ENCODE results near the gene FBXL13. TPM values are rescaled to one million over a fixed set of nuclear protein-coding genes. Genes with fewer than 3 reads are reported as not detected.
"Not testable (repeated sequence)": the region's sequence is repeated elsewhere in the genome, so short reads cannot be mapped to it uniquely, and the experiment has no call there.

Gene FBXL13
- total RNA-seq, 1 donor = 2.2 TPM

DNA sequence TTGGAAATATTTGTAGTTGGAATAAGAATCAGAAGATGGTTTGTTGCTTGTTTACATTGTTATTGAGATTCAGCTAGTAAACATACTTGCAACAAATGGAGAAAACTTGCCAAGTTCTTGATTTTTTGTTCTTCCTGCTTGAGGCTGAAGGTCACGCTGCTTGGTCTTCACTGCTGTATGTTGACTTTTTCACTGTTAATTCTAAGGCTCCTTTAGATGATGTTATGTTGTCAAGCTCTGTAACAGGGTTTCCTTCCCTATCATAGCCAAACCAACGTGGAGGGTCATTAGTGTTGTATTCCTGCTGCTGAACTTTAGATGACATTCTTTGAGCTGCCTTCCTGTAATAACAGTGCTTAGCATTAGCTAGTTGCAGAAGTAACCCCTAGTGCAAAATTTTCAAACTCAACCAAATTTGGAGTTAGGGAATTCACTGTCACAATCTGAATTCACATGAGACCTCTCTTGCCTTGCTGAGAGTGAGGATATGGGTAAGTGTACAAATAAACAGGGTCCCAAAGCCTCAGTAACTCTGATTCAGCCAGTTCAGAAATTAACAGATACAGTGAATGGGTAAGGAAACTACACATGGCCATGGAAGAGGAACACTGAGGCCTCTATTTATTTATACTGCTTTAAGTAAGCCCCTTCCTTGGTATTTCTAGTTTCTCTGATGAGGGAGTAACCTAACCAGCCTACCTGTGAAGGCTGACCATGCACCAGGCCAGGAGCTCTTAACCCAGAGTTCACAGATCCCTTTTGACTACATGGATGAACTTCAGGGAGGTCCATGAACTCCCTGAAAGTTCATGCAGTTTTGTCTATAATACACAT is 261.2 kb downstream of the FBXL13 start:
- Histone ChIP-seq H3K4me1 (ENCODE audit: insufficient read depth, low read length) (peaks cover 6% of the 10 kb centered on the region), H3K27me3 (ENCODE audit: insufficient read depth, low read length) (no peaks in the 10 kb centered on the region), H3K36me3 (ENCODE audit: insufficient read depth, low read length) (no peaks in the 10 kb centered on the region), H3K79me2 (ENCODE audit: insufficient read depth, low read length) (no peaks in the 10 kb centered on the region), H4K20me1 (ENCODE audit: insufficient read depth, low read length) (no peaks in the 10 kb centered on the region), H3K4me3 (ENCODE audit: insufficient read depth, low read length) (no peak overlapping the region), H3K4me2 (ENCODE audit: insufficient read depth, low read length) (peak overlapping the region; percentile 13), H2AFZ (ENCODE audit: low read length) (no peak overlapping the region), H3K27ac (ENCODE audit: low read depth, low read length) (no peak overlapping the region), H3K9me3 (ENCODE audit: low read depth, low read length) (no peaks in the 10 kb centered on the region)
- TF ChIP-seq, protein P1, sequence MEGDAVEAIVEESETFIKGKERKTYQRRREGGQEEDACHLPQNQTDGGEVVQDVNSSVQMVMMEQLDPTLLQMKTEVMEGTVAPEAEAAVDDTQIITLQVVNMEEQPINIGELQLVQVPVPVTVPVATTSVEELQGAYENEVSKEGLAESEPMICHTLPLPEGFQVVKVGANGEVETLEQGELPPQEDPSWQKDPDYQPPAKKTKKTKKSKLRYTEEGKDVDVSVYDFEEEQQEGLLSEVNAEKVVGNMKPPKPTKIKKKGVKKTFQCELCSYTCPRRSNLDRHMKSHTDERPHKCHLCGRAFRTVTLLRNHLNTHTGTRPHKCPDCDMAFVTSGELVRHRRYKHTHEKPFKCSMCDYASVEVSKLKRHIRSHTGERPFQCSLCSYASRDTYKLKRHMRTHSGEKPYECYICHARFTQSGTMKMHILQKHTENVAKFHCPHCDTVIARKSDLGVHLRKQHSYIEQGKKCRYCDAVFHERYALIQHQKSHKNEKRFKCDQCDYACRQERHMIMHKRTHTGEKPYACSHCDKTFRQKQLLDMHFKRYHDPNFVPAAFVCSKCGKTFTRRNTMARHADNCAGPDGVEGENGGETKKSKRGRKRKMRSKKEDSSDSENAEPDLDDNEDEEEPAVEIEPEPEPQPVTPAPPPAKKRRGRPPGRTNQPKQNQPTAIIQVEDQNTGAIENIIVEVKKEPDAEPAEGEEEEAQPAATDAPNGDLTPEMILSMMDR (IDR thresholded peaks at IDR 0.05; ENCODE audit: extremely low read depth, low read depth, low read length) = no peak
- no peak for DNase-seq (ENCODE audit: insufficient read length, low spot score, missing footprints)

DNA sequence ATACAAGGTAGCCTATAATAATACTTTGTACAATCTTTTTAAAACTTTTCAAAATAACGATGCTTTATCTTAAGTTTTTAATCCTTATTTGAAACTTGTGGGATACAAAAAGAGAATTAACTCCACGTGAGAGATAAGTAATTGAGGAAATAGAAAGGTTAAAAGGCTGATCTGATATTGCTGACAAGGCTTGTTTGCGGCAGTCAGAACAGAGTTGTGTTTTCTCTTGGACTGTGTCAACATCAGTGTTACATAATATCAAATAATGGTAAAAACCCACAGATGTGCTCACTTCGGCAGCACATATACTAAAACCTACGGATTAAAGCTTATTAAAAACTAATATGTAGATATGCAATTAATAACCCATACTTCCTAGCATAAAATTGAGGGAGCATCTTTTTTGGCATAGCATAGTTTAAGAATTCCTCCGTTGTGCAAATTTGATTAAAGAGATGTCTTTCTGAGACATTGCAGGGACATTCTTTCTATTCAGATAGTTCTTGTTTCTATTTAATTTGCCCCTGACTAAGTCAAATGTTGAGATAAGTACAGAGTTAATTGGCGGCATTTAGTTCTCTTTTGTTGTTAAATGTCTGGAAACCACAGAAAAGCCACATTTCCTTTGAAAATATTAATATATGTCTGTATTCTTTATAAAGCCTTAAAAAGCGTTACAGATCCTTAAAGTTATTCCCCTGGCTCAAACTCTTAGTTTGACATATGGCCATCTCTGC is 262.5 kb downstream of the FBXL13 start:
- TF ChIP-seq, protein P1 (IDR thresholded peaks at IDR 0.05; ENCODE audit: extremely low read depth, low read depth, low read length) = no peak
- no peak overlapping the region for H3K27ac ChIP-seq (ENCODE audit: low read depth, low read length)
- no peak for DNase-seq (ENCODE audit: insufficient read length, low spot score, missing footprints)
- no peak overlapping the region for H2AFZ ChIP-seq (ENCODE audit: low read length)
- peaks cover 6% of the 10 kb centered on the region for H3K4me1 ChIP-seq (ENCODE audit: insufficient read depth, low read length)
- H3K4me3 ChIP-seq (ENCODE audit: insufficient read depth, low read length) = no peak overlapping the region
- no peaks in the 10 kb centered on the region for H3K79me2 ChIP-seq (ENCODE audit: insufficient read depth, low read length)
- H3K27me3 ChIP-seq (ENCODE audit: insufficient read depth, low read length) = no peaks in the 10 kb centered on the region
- no peaks in the 10 kb centered on the region for H3K9me3 ChIP-seq (ENCODE audit: low read depth, low read length)
- no peaks in the 10 kb centered on the region for H4K20me1 ChIP-seq (ENCODE audit: insufficient read depth, low read length)
- H3K36me3 ChIP-seq (ENCODE audit: insufficient read depth, low read length) = no peaks in the 10 kb centered on the region
- no peak overlapping the region for H3K4me2 ChIP-seq (ENCODE audit: insufficient read depth, low read length)

DNA sequence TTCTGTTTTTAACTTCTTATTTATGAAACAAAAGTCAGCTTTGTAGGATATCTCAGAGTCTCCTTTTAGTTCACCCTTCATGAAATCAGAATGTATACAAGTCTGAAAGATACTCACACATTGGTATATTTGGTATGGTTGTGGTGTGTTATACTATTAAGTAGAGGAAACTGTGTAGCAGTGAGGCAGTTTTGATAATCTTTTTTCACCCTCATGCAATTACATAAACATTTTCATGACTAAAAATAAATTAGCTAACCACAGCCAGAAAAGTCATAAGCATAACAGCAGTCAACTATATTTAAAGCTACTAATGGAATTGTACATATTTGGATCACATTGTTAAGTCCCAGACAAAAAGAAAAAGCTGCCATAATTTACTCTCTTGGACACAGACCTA is 263.7 kb downstream of the FBXL13 start:
- Histone ChIP-seq H2AFZ (ENCODE audit: low read length) (no peak overlapping the region), H3K4me2 (ENCODE audit: insufficient read depth, low read length) (no peak overlapping the region), H3K27ac (ENCODE audit: low read depth, low read length) (no peak overlapping the region), H3K36me3 (ENCODE audit: insufficient read depth, low read length) (no peaks in the 10 kb centered on the region), H3K4me3 (ENCODE audit: insufficient read depth, low read length) (no peak overlapping the region), H4K20me1 (ENCODE audit: insufficient read depth, low read length) (no peaks in the 10 kb centered on the region), H3K27me3 (ENCODE audit: insufficient read depth, low read length) (no peaks in the 10 kb centered on the region), H3K4me1 (ENCODE audit: insufficient read depth, low read length) (peaks cover 6% of the 10 kb centered on the region), H3K79me2 (ENCODE audit: insufficient read depth, low read length) (no peaks in the 10 kb centered on the region), H3K9me3 (ENCODE audit: low read depth, low read length) (no peaks in the 10 kb centered on the region)
- no peak for DNase-seq (ENCODE audit: insufficient read length, low spot score, missing footprints)
- TF ChIP-seq, protein P1 (IDR thresholded peaks at IDR 0.05; ENCODE audit: extremely low read depth, low read depth, low read length) = no peak

GRCh38 chr7:102806613-102807012 is 268.0 kb downstream of the FBXL13 start:
- Histone ChIP-seq H4K20me1 (ENCODE audit: insufficient read depth, low read length) (no peaks in the 10 kb centered on the region), H3K27me3 (ENCODE audit: insufficient read depth, low read length) (no peaks in the 10 kb centered on the region), H3K79me2 (ENCODE audit: insufficient read depth, low read length) (no peaks in the 10 kb centered on the region), H3K4me2 (ENCODE audit: insufficient read depth, low read length) (no peak overlapping the region), H3K27ac (ENCODE audit: low read depth, low read length) (no peak overlapping the region), H3K4me1 (ENCODE audit: insufficient read depth, low read length) (no peaks in the 10 kb centered on the region), H3K9me3 (ENCODE audit: low read depth, low read length) (no peaks in the 10 kb centered on the region), H2AFZ (ENCODE audit: low read length) (no peak overlapping the region), H3K36me3 (ENCODE audit: insufficient read depth, low read length) (no peaks in the 10 kb centered on the region), H3K4me3 (ENCODE audit: insufficient read depth, low read length) (no peak overlapping the region)
- DNase-seq (ENCODE audit: insufficient read length, low spot score, missing footprints) = no peak
- TF ChIP-seq, protein P1 (IDR thresholded peaks at IDR 0.05; ENCODE audit: extremely low read depth, low read depth, low read length) = no peak

DNA sequence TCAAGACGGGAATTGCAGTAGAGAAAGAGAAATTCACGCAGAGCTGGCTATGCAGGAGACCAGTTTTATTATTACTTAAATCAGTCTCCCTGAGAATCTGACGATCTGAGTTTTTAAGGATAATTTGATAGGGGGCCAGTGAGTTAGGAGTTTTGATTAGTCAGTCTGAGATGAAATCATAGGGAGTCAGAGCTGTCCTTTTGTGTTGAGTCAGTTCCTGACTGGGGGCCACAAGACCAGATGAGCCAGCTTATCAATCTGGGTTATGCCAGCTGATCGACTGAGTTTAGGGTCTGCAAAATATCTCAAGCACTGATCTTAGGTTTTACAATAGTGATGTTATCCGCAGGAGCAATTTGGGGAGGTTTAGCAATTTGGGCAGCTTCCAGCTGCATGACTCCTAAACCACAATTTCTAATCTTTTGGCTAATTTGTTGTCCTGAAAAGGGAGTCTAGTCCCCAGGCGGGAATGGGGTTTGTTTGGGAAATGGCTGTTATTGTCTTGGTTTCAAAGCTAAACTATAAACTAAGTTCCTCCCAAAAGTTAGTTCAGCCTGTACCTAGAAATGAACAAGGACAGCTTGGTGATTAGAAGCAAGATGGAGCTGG is 278.5 kb downstream of the FBXL13 start:
- H3K79me2 ChIP-seq (ENCODE audit: insufficient read depth, low read length); H3K4me1 ChIP-seq (ENCODE audit: insufficient read depth, low read length); H3K9me3 ChIP-seq (ENCODE audit: low read depth, low read length); H3K36me3 ChIP-seq (ENCODE audit: insufficient read depth, low read length); H2AFZ ChIP-seq (ENCODE audit: low read length); H3K4me2 ChIP-seq (ENCODE audit: insufficient read depth, low read length); DNase-seq (ENCODE audit: insufficient read length, low spot score, missing footprints); H3K27ac ChIP-seq (ENCODE audit: low read depth, low read length); H3K27me3 ChIP-seq (ENCODE audit: insufficient read depth, low read length); H4K20me1 ChIP-seq (ENCODE audit: insufficient read depth, low read length); H3K4me3 ChIP-seq (ENCODE audit: insufficient read depth, low read length): not testable (repeated sequence)

Data from osteoblast (primary cell).